Sigmoid colon (tissue), 4 donors: Measurements from ENCODE around the gene LAD1.

Experiments
- CTCF ChIP-seq, 4 experiments: fragments of 450-650 bp in 3 of 4; fragments of 200-600 bp in 1 of 4; IDR thresholded peaks; one replicate each; pipeline ENCODE4 v1.5.1; 2016 to 2019; ENCODE audit warnings: antibody characterized with exemption in 4 of 4, mild to moderate bottlenecking in 3 of 4, moderate library complexity in 2 of 4
- EP300 ChIP-seq, 4 donors: sonication (generic); formaldehyde crosslinking; IDR thresholded peaks; one replicate each; pipeline ENCODE4 v1.6.1; 2017; ENCODE audit warnings: antibody characterized with exemption in 4 of 4
- POLR2A ChIP-seq, 2 donors: fragments of 450-650 bp; IDR thresholded peaks; one replicate each; pipeline ENCODE4 v1.6.1; 2016; ENCODE audit warnings: antibody characterized with exemption in 2 of 2, mild to moderate bottlenecking in 2 of 2, moderate library complexity in 2 of 2
- POLR2AphosphoS5 ChIP-seq, 4 donors: sonication (generic); formaldehyde crosslinking; IDR thresholded peaks; one replicate each; pipeline ENCODE4 v1.6.1; 2017; ENCODE audit warnings: antibody characterized with exemption in 4 of 4

DNA sequence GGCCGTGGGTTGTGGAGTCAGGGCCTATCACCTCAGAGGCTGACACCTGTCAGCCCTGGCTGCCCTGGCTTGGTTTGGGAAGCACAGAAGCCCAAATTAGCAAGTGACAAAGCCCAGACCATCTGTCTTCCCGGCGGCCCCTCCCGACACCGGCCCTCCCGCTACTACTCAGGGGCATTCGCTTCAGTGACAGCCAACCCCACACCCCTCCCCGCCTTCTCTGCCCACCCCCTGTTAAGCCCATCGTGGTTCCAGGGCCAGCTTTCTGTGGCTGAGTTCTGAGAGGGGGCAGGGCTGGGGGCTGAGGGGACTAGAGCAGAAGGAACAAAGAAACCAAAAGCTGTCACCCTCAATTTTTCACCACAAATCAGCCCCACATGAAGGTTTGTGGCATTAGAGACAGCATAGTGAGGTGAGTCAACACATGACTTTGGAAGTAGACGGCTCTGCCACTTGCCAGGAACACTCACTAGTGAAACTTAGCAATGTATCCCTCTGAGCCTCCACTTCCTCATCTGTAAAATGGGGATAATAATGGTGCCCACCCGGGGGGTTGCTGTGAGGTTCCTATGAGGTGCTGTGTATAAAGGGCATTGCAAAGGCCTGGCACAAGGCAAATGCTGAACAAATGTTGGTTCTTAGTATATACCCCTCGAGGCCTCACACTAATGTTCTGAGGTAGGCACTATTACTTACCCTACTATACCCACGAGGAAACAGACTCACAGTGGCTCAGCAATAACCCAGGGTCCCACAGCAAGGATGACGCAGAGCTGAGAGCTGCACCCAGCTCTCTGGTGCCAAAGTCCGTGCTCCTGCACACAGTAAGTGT is 27.6 kb upstream of the LAD1 start:
- TF ChIP-seq CTCF (IDR thresholded peaks at IDR 0.05) (no peak), POLR2A (IDR thresholded peaks at IDR 0.05) (no peak), POLR2AphosphoS5 (IDR thresholded peaks at IDR 0.05) (no peak), EP300 (IDR thresholded peaks at IDR 0.05) (no peak)
